Esophagus squamous epithelium (tissue), 4 donors: ENCODE data around the gene COQ9.

Source experiments
- CTCF ChIP-seq, 6 experiments: fragments of 450-650 bp in 4 of 6; fragments of 200-600 bp in 2 of 6; sonication (generic) in 2 of 6; IDR thresholded peaks; one replicate each; pipeline ENCODE4 v1.5.1; 2016 to 2019; ENCODE audit warnings: antibody characterized with exemption in 6 of 6, mild to moderate bottlenecking in 4 of 6, moderate library complexity in 4 of 6
- POLR2A ChIP-seq, 4 donors: fragments of 450-650 bp; IDR thresholded peaks; one replicate each; pipeline ENCODE4 v1.6.1; 2017; ENCODE audit warnings: antibody characterized with exemption in 4 of 4, mild to moderate bottlenecking in 4 of 4, moderate library complexity in 3 of 4

GRCh38 chr16:57483725-57484514 lies 36.6 kb downstream of the COQ9 start:
- TF ChIP-seq CTCF (IDR thresholded peaks at IDR 0.05), result no peak
- TF ChIP-seq POLR2A (IDR thresholded peaks at IDR 0.05), result no peak
